IMR-90 (cell line): ENCODE data around the gene PYCARD. TPM values are rescaled to one million over a fixed set of nuclear protein-coding genes. Genes with fewer than 3 reads are reported as not detected.
"Not testable (repeated sequence)": the region's sequence is repeated elsewhere in the genome, so short reads cannot be mapped to it uniquely, and the experiment has no call there.

Experiments
- ATAC-seq: fragments of 200-7000 bp; cut with Tn5 transposase; 2 replicates; pipeline ENCODE4 v1.9.1; 2020; ENCODE audit warnings: low read depth, mild to moderate bottlenecking, moderate library complexity
- BruUV-seq: library from RNA; stranded (reverse); fragments of 400-500 nt; replicated peaks from 2 replicates; lab custom pipeline; 2021; lab: Mats Ljungman, UMichigan
- CTCF ChIA-PET: fragments of 300-600 bp; formaldehyde crosslinking; extraction: SDS; loops from one replicate; lab custom pipeline; 2021; ENCODE audit warnings: antibody characterized with exemption; lab: Yijun Ruan, JAX
- POLR2A ChIA-PET: fragments of 300-600 bp; sonication (Branson Sonifier 250); formaldehyde crosslinking; loops from one replicate; lab custom pipeline; 2022; ENCODE audit warnings: antibody characterized with exemption; ENCODE audit not compliant: unreplicated experiment; lab: Charles Lee
- DNase-seq: peaks from one replicate; pipeline ENCODE4 v3.0.0; 2013
- H2AFZ ChIP-seq: replicated peaks from 2 replicates; pipeline ENCODE3; 2013; ENCODE audit warnings: low read length, mild to moderate bottlenecking; ENCODE audit not compliant: poor library complexity
- H2AK5ac ChIP-seq: 2 replicates; pipeline ENCODE4 v1.6.1; 2013; ENCODE audit warnings: low read depth, low read length, inconsistent platforms
- H2AK9ac ChIP-seq: replicated peaks from 2 replicates; pipeline ENCODE3; 2013; ENCODE audit warnings: mild to moderate bottlenecking, low read depth, low read length, moderate library complexity; ENCODE audit not compliant: poor library complexity
- H2BK120ac ChIP-seq: 2 replicates; pipeline ENCODE4 v1.6.1; 2013; ENCODE audit warnings: low read depth, low read length, inconsistent platforms
- H2BK15ac ChIP-seq: 3 replicates; pipeline ENCODE4 v1.6.1; 2013; ENCODE audit warnings: low read depth, low read length, inconsistent platforms
- H2BK20ac ChIP-seq: 2 replicates; pipeline ENCODE4 v1.6.1; 2013; ENCODE audit warnings: low read depth, mild to moderate bottlenecking, inconsistent platforms, low read length, moderate library complexity
- H2BK5ac ChIP-seq: 2 replicates; pipeline ENCODE4 v1.6.1; 2013; ENCODE audit warnings: mild to moderate bottlenecking, low read depth, low read length, inconsistent platforms; ENCODE audit not compliant: poor library complexity, severe bottlenecking
- H3K14ac ChIP-seq: replicated peaks from 2 replicates; pipeline ENCODE4 v1.6.1; 2013; ENCODE audit warnings: low read depth, low read length, inconsistent platforms
- H3K18ac ChIP-seq: 2 replicates; pipeline ENCODE4 v1.6.1; 2013; ENCODE audit warnings: low read depth, low read length, control low read depth
- H3K23ac ChIP-seq: 2 replicates; pipeline ENCODE4 v1.6.1; 2013; ENCODE audit warnings: low read depth, low read length, inconsistent platforms
- H3K27ac ChIP-seq: 2 replicates; pipeline ENCODE4 v1.5.1; 2013; ENCODE audit warnings: mild to moderate bottlenecking, control low read depth, low read length; ENCODE audit not compliant: insufficient read depth
- H3K27me3 ChIP-seq: 2 replicates; pipeline ENCODE4 v1.6.1; 2013; ENCODE audit warnings: low read length; ENCODE audit not compliant: control insufficient read depth, insufficient read depth
- H3K36me3 ChIP-seq: 2 replicates; pipeline ENCODE4 v1.6.1; 2013; ENCODE audit warnings: low read length, mixed read lengths; ENCODE audit not compliant: control insufficient read depth, insufficient read depth
- H3K4ac ChIP-seq: 2 replicates; pipeline ENCODE4 v1.6.1; 2013; ENCODE audit warnings: low read depth, low read length, inconsistent platforms
- H3K4me1 ChIP-seq: 2 replicates; pipeline ENCODE4 v1.6.1; 2013; ENCODE audit warnings: low read length, mixed read lengths; ENCODE audit not compliant: control insufficient read depth, insufficient read depth
- H3K4me2 ChIP-seq: 2 replicates; pipeline ENCODE4 v1.6.1; 2013; ENCODE audit warnings: low read depth, mild to moderate bottlenecking, control low read depth, low read length, moderate library complexity
- H3K4me3 ChIP-seq: 2 replicates; pipeline ENCODE4 v1.5.1; 2013; ENCODE audit warnings: low read depth, mild to moderate bottlenecking, control low read depth, low read length, moderate library complexity; ENCODE audit not compliant: insufficient read depth
- H3K56ac ChIP-seq: 2 replicates; pipeline ENCODE4 v1.6.1; 2013; ENCODE audit warnings: low read length, inconsistent platforms; ENCODE audit not compliant: insufficient read depth; ENCODE audit errors: extremely low read depth
- H3K79me1 ChIP-seq, 2 experiments: 2 replicates each; pipeline ENCODE4 v1.6.1; 2013; ENCODE audit warnings: low read length in 2 of 2, inconsistent platforms in 1 of 2, low read depth in 1 of 2
- H3K9ac ChIP-seq: 2 replicates; pipeline ENCODE4 v1.6.1; 2013; ENCODE audit warnings: low read depth, low read length, control low read depth
- H3K9me1 ChIP-seq: 2 replicates; pipeline ENCODE4 v1.6.1; 2013; ENCODE audit warnings: low read length, inconsistent platforms; ENCODE audit not compliant: insufficient read depth
- H3K9me3 ChIP-seq: 2 replicates; pipeline ENCODE4 v1.6.1; 2013; ENCODE audit warnings: low read length; ENCODE audit not compliant: control insufficient read depth, insufficient read depth
- H4K20me1 ChIP-seq: 2 replicates; pipeline ENCODE4 v1.6.1; 2013; ENCODE audit warnings: low read length, inconsistent platforms; ENCODE audit not compliant: insufficient read depth
- H4K5ac ChIP-seq: 2 replicates; pipeline ENCODE4 v1.6.1; 2013; ENCODE audit warnings: mild to moderate bottlenecking, low read depth, low read length, control low read depth
- H4K8ac ChIP-seq, 2 experiments: 2 replicates each; pipeline ENCODE4 v1.6.1; 2013; ENCODE audit warnings: low read depth in 2 of 2, low read length in 2 of 2, control low read depth in 1 of 2, inconsistent platforms in 1 of 2
- H4K91ac ChIP-seq: 2 replicates; pipeline ENCODE4 v1.6.1; 2013; ENCODE audit warnings: low read depth, low read length, inconsistent platforms; ENCODE audit not compliant: insufficient read depth
- SMC3 ChIP-seq: fragments of 150-350 bp; IDR thresholded peaks from 2 replicates; pipeline ENCODE4 v1.6.1; 2016; ENCODE audit warnings: low read depth, mild to moderate bottlenecking, antibody characterized with exemption, low read length, moderate library complexity
- whole genome bisulfite sequencing, 2 experiments: methylation state at CpG; one replicate each; pipeline versions ENCODE4 v1.1.5 to v1.1.7; 2013; ENCODE audit warnings: missing lambda C conversion rate in 2 of 2; ENCODE audit not compliant: insufficient read length in 1 of 2; ENCODE audit errors: extremely low coverage in 2 of 2; 5-methylcytosine and 5-hydroxymethylcytosine counted together
- dilution Hi-C: fragments of 300-500 bp; cut with HindIII; formaldehyde crosslinking; loops from one replicate; pipeline ENCODE4 v1.14.3; 2018; ENCODE audit warnings: low sequenced_read_pairs; ENCODE audit not compliant: unreplicated experiment
- in situ Hi-C: fragments of 300-500 bp; cut with MboI; formaldehyde crosslinking; loops from 3 replicates; pipeline ENCODE4 v1.14.3; 2019; ENCODE audit warnings: low sequenced_read_pairs, inconsistent platforms, mixed read lengths
- intact Hi-C: fragments of 100-400 bp; cut with micrococcal nuclease; formaldehyde crosslinking; loops from 2 replicates; pipeline ENCODE4 v1.10.0; 2022
- polyA plus RNA-seq, 3 experiments: library from polyadenylated mRNA; depleted of rRNA; stranded (reverse); fragments of >200 nt; gene quantifications; 2 replicates each; pipeline ENCODE4 v1.2.3, GENCODE V29; 2012; ENCODE audit warnings: low replicate concordance in 1 of 3
- total RNA-seq: library from RNA; depleted of rRNA; stranded (reverse); fragments of >200 nt; gene quantifications from 2 replicates; pipeline ENCODE4 v1.2.3, GENCODE V29; 2012

Gene PYCARD
- total and polyA plus RNA-seq, 2 of the 4 experiments (the other 2 are of a cell fraction) = 10.2 to 20.5 TPM

DNA sequence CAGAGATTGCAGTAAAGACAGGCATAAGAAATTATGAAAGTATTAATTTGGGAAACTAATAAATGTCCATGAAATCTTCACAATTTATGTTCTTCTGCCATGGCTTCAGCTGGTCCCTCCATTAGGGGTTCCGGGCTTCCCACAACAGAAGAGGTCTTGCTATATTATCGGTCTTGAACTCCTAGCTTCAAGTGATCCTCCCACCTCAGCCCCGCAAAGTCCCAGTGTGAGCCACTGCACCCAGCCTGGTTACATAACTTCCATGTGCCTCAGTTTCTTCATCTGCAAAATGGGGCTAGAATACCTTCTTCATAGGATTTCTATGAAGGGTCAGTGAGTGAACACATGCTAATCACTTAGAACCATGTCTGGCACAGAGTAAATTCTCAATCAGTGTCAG is 43.7 kb upstream of the PYCARD start:
- intact Hi-C loops (no loop called here), in situ Hi-C loops (no loop called here), dilution Hi-C loops (no loop called here)
- Histone ChIP-seq H2AK5ac (no peak overlapping the region), H4K8ac (no peak overlapping the region), H3K9ac (no peak overlapping the region), H3K14ac (no peak overlapping the region), H2AFZ (no peak overlapping the region), H3K9me3 (no peaks in the 10 kb centered on the region), H3K4me2 (no peak overlapping the region), H3K4ac (no peak overlapping the region), H3K27ac (no peak overlapping the region), H4K5ac (no peak overlapping the region), H2BK15ac (no peak overlapping the region), H3K36me3 (no peaks in the 10 kb centered on the region), H3K4me3 (no peak overlapping the region), H2BK5ac (no peak overlapping the region), H2BK120ac (no peak overlapping the region), H3K9me1 (no peaks in the 10 kb centered on the region), H2BK20ac (no peak overlapping the region), H3K23ac (no peak overlapping the region), H4K20me1 (no peaks in the 10 kb centered on the region), H3K18ac (no peak overlapping the region), H2AK9ac (no peak overlapping the region), H4K91ac (no peak overlapping the region), H3K4me1 (no peaks in the 10 kb centered on the region), H3K27me3 (0 out of 2 replicates have a peak, but pooled peaks cover 2% of the 10 kb centered on the region), H3K79me1 (no peaks in the 10 kb centered on the region), H3K56ac (no peak overlapping the region)
- BruUV-seq = no TSS peak
- ChIA-PET POLR2A (no interaction called here), CTCF (no interaction called here)
- ATAC-seq (no peak), DNase-seq (no peak)
- WGBS, 2 experiments = no CpG with 5 or more reads among the region's 3 CpGs
- no peak for TF ChIP-seq SMC3

DNA sequence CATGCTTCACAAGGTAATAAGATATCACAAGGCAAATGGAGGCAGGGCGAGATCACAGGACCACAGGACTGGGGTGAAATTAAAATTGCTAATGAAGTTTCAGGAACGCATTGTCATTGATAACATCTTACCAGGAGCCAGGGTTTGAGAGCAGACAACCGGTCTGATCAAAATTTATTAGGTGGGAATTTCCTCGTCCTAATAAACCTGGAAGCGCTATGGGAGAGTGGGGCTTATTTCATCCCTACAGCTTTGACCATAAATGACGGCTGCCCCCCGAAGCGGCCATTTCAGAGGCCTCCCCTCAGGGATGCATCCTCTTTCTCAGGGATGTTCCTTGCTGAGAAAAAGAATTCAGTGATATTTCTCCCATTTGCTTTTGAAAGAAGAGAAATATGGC is 43.0 kb upstream of the PYCARD start:
- CTCF ChIA-PET, H3K4me2 ChIP-seq, H3K4me1 ChIP-seq, H2BK5ac ChIP-seq, H3K23ac ChIP-seq, H2AK5ac ChIP-seq, BruUV-seq, H3K18ac ChIP-seq, H4K8ac ChIP-seq, H3K9me1 ChIP-seq, H3K4me3 ChIP-seq, DNase-seq, dilution Hi-C loops, H4K5ac ChIP-seq, H3K9me3 ChIP-seq, H3K14ac ChIP-seq, H4K91ac ChIP-seq, H4K20me1 ChIP-seq, intact Hi-C loops, ATAC-seq, H2AFZ ChIP-seq, H3K79me1 ChIP-seq, H3K27me3 ChIP-seq, H2BK15ac ChIP-seq, H3K27ac ChIP-seq, in situ Hi-C loops, H2AK9ac ChIP-seq, H3K4ac ChIP-seq, H2BK120ac ChIP-seq, H3K9ac ChIP-seq, H3K36me3 ChIP-seq, H3K56ac ChIP-seq, POLR2A ChIA-PET, H2BK20ac ChIP-seq: not testable (repeated sequence)
- WGBS, 2 experiments = 0% methylated on average over 1 of the region's 8 CpGs; no CpG with 5 or more reads in 1 of the 2 experiments
